WTC11 (cell line): ENCODE results near the gene SLAMF1. TPM values are rescaled to one million over a fixed set of nuclear protein-coding genes. Genes with fewer than 3 reads are reported as not detected.

Experiments
- ATAC-seq: fragments of 200-7000 bp; cut with Tn5 transposase; 2 replicates; pipeline ENCODE4 v1.10.0; 2021; ENCODE audit warnings: mild to moderate bottlenecking, moderate library complexity
- CTCF ChIA-PET: fragments of 300-600 bp; sonication (Branson Sonifier 250); formaldehyde crosslinking; loops from one replicate; lab custom pipeline; 2021; ENCODE audit warnings: antibody characterized with exemption; lab: Charles Lee
- POLR2A ChIA-PET: fragments of 350-600 bp; sonication (Branson Sonifier 250); formaldehyde crosslinking; loops from one replicate; lab custom pipeline; 2021; ENCODE audit warnings: antibody characterized with exemption; lab: Charles Lee
- DNase-seq: peaks from one replicate; pipeline ENCODE4 v3.0.0; 2021; ENCODE audit warnings: low spot score
- H3K27ac Mint-ChIP-seq: 2 replicates; pipeline ENCODE4 v1.8.0; 2021; ENCODE audit warnings: mixed read lengths
- H3K27me3 Mint-ChIP-seq: 2 replicates; pipeline ENCODE4 v1.8.0; 2021; ENCODE audit warnings: low read depth, mild to moderate bottlenecking, moderate library complexity, mixed read lengths
- H3K36me3 Mint-ChIP-seq: 2 replicates; pipeline ENCODE4 v1.8.0; 2021; ENCODE audit warnings: mixed read lengths
- H3K4me1 Mint-ChIP-seq: 2 replicates; pipeline ENCODE4 v1.8.0; 2022; ENCODE audit warnings: mixed read lengths
- H3K4me3 Mint-ChIP-seq: 2 replicates; pipeline ENCODE4 v1.8.0; 2021; ENCODE audit warnings: mild to moderate bottlenecking, moderate library complexity, mixed read lengths
- H3K9me3 Mint-ChIP-seq: 2 replicates; pipeline ENCODE4 v1.8.0; 2021; ENCODE audit warnings: mixed read lengths
- AFF4 ChIP-seq: sonication (generic); formaldehyde crosslinking; IDR thresholded peaks from 2 replicates; pipeline ENCODE4 v1.8.1; 2023; ENCODE audit warnings: mild to moderate bottlenecking, missing genetic modification reagents, borderline replicate concordance
- ARID4B ChIP-seq: sonication (generic); formaldehyde crosslinking; IDR thresholded peaks from 2 replicates; pipeline ENCODE4 v1.8.0; 2023; ENCODE audit warnings: missing genetic modification reagents, mild to moderate bottlenecking, borderline replicate concordance
- CREB1 ChIP-seq: sonication (generic); formaldehyde crosslinking; IDR thresholded peaks from 2 replicates; pipeline ENCODE4 v1.8.0; 2023; ENCODE audit warnings: mild to moderate bottlenecking, missing genetic modification reagents
- ELF4 ChIP-seq: sonication (generic); formaldehyde crosslinking; IDR thresholded peaks from 2 replicates; pipeline ENCODE4 v1.8.1; 2022; ENCODE audit warnings: low read depth, mild to moderate bottlenecking, moderate library complexity, missing genetic modification reagents
- EMX1 ChIP-seq: fragments of 250-450 bp; sonication (Bioruptor Pico); IDR thresholded peaks from 2 replicates; pipeline ENCODE4 v1.8.0; 2021; ENCODE audit warnings: mild to moderate bottlenecking
- FOXP1 ChIP-seq: sonication (generic); formaldehyde crosslinking; IDR thresholded peaks from 2 replicates; pipeline ENCODE4 v1.8.0; 2022; ENCODE audit warnings: missing genetic modification reagents, mild to moderate bottlenecking, moderate library complexity, borderline replicate concordance
- IRF1 ChIP-seq: sonication (generic); formaldehyde crosslinking; IDR thresholded peaks from 2 replicates; pipeline ENCODE4 v1.8.0; 2023; ENCODE audit warnings: missing genetic modification reagents
- NFYB ChIP-seq: sonication (generic); formaldehyde crosslinking; conservative IDR thresholded peaks from 2 replicates; pipeline ENCODE4 v1.8.0; 2022; ENCODE audit warnings: low read depth, missing genetic modification reagents
- RORB ChIP-seq: fragments of 250-450 bp; sonication (Bioruptor Pico); IDR thresholded peaks from 2 replicates; pipeline ENCODE4 v1.9.0; 2021; ENCODE audit warnings: mild to moderate bottlenecking
- TEAD1 ChIP-seq: sonication (generic); formaldehyde crosslinking; IDR thresholded peaks from 2 replicates; pipeline ENCODE4 v1.8.0; 2022; ENCODE audit warnings: mild to moderate bottlenecking, missing genetic modification reagents
- TEAD4 ChIP-seq: sonication (generic); formaldehyde crosslinking; IDR thresholded peaks from 2 replicates; pipeline ENCODE4 v1.8.0; 2022; ENCODE audit warnings: mild to moderate bottlenecking, missing genetic modification reagents
- ZNF317 ChIP-seq: sonication (generic); formaldehyde crosslinking; IDR thresholded peaks from 2 replicates; pipeline ENCODE4 v1.8.1; 2023; ENCODE audit warnings: low read depth, mild to moderate bottlenecking, moderate library complexity, missing genetic modification reagents, borderline replicate concordance
- ZNF425 ChIP-seq: fragments of 250-450 bp; sonication (Bioruptor Pico); conservative IDR thresholded peaks from 2 replicates; pipeline ENCODE4 v1.9.0; 2021; ENCODE audit warnings: mild to moderate bottlenecking
- ZSCAN18 ChIP-seq: fragments of 250-450 bp; sonication (Bioruptor Pico); IDR thresholded peaks from 2 replicates; pipeline ENCODE4 v2.1.2; 2022; ENCODE audit warnings: mild to moderate bottlenecking, moderate library complexity
- total RNA-seq: library from RNA; stranded (reverse); gene quantifications from 3 replicates; pipeline ENCODE4 v1.2.3, GENCODE V29; 2021

Gene SLAMF1
- total RNA-seq, 1 experiment from 2014 or later = 0.15 TPM

- no peak for TF ChIP-seq ARID4B (CRISPR knock-in tag)
- no peak for TF ChIP-seq RORB (CRISPR knock-in tag)
- no peak for TF ChIP-seq IRF1 (CRISPR knock-in tag)
- TF ChIP-seq AFF4 (CRISPR knock-in tag) = no peak
- no peak for TF ChIP-seq ZNF317
- TF ChIP-seq EMX1 (CRISPR knock-in tag) = no peak
- no peak for TF ChIP-seq ELF4 (CRISPR knock-in tag)
- TF ChIP-seq ZNF425 = no peak
- no peak for TF ChIP-seq CREB1 (CRISPR knock-in tag)
Measured at GRCh38 chr1:160623227-160623633, 23.6 kb downstream of the SLAMF1 start (continued).

GRCh38 chr1:160622501-160623226 lies 24.2 kb downstream of the SLAMF1 start:
- no peak for ATAC-seq
- H3K27me3 Mint-ChIP-seq = no peaks in the 10 kb centered on the region; the same call in 1 of the 2 replicates
- CTCF ChIA-PET = no interaction called here
- H3K36me3 Mint-ChIP-seq = peaks cover 7% of the 10 kb centered on the region
- peaks cover 12% of the 10 kb centered on the region for H3K4me1 Mint-ChIP-seq
- peaks cover 17% of the 10 kb centered on the region for H3K9me3 Mint-ChIP-seq
- H3K4me3 Mint-ChIP-seq = no peak overlapping the region
- POLR2A ChIA-PET = no interaction called here
- no peak overlapping the region for H3K27ac Mint-ChIP-seq
- DNase-seq = no peak
- TF ChIP-seq TEAD4 (CRISPR knock-in tag) = no peak
- no peak for TF ChIP-seq TEAD1
- no peak for TF ChIP-seq AFF4 (CRISPR knock-in tag)
- TF ChIP-seq ZSCAN18 (CRISPR knock-in tag) = no peak
- no peak for TF ChIP-seq NFYB (CRISPR knock-in tag)
- TF ChIP-seq FOXP1 = no peak
